NK-92 (cell line): ENCODE data around the gene MID1.
A peak's percentile ranks its signal among the peaks of the same experiment; 100 is the strongest.

Source experiments
- DNase-seq: peaks from one replicate; lab custom pipeline; 2025; ENCODE audit not compliant: unreplicated experiment; lab: John Stamatoyannopoulos, UW

The MID1 gene

DNA sequence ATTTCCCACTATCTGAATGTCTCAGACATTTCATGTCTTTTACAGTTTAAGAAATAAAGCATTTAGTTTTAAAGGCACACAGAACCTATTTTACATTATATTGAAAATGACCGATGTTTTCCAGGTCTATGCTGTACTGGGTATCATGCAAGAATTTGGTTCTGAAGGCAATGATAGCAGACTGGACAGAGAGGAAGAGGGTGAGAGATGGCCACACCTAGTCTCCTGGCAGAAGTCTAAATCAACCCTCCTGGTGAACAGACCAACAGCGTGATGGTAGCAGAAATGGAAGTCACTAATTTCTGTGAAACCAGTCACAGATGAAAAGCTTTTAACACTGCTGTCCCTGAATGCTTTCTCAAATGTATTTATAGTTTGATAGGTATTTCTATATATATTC lies 41.9 kb downstream of the MID1 start:
- no peak for DNase-seq

DNA sequence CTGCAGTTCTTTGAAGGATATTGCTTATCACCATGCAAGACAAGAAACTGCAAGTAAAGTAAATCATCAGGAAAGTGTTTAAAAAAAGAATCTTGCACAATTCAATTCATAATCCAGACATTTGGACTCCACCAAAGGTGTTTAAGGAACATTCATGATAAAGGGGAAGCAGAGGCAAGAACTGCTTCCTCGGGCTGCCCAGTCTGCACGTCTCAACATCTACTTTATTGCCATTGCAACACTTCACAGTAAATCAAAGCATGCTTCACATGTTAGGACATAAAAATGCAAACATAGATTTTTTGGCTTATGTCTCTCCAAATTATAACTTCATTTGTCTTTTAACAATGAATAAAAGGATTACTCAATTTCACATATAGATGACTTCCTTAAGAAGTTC lies 42.5 kb downstream of the MID1 start:
- no peak for DNase-seq

DNA sequence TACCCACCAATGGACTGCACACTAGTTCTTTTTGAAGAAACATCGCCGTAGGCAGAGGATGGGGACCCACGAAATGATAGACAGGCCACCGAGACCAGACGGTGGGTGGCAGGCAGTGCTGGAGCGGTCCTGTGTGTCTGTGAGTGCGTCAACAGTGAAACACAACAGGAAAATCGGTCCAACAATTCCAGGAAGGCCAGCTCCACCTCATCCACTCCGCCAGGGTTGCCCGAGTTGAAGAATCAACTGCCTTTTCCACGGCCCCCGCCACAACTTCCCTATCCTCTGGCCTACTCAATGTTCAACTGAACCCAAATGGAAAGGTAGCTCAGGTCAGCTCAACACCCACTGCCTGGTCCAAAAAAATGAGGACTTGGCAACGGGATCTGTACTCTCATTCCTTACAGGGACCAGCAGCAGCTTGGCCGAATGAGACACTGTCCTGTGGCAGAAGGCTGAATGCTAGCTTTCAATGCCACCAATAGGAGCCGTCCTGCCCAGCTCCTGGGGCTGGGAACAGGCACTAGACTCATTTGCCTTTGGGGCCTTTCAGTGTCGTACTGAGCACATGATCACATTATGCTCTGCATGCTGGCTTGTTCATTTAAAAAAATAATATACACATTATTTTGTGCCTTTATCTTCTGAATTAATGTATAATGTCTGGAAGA lies 43.5 kb downstream of the MID1 start:
- no peak for DNase-seq

DNA sequence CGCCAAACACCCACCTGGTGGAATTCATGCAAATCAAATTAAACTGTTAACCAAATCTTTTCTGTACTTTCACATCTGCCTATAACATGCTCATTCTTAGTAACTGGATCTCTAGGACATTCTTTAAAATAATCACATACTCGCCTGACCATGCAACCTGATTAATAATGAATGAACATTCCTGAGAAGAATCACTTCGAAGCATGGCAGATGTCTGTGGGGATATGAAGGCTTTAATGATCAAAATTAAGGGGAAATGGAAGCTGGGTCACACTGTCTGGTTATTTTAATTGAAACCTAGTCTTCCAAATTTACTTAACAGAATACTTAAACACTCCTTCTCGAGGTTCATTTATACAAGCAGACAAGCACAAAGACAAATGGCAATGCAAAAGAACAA lies 44.2 kb downstream of the MID1 start:
- no peak for DNase-seq

DNA sequence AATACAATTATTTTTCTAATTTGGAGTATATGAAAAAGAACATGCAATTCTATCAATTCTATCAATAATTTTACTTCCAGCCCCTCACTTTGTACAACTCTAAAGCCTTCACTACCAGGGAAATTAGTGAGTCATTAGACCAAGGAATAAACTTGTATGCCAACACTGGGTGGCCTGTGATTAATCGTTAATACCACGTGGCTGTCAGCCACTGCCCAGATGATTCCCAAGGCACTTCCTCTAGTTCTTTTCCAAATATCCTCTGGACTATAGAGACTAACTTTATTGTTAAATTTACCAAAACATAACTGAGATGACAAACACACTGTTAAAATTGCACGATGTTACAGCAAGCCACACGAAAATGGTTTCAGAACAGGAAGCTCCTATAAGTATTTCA lies 45.7 kb downstream of the MID1 start:
- no peak for DNase-seq

DNA sequence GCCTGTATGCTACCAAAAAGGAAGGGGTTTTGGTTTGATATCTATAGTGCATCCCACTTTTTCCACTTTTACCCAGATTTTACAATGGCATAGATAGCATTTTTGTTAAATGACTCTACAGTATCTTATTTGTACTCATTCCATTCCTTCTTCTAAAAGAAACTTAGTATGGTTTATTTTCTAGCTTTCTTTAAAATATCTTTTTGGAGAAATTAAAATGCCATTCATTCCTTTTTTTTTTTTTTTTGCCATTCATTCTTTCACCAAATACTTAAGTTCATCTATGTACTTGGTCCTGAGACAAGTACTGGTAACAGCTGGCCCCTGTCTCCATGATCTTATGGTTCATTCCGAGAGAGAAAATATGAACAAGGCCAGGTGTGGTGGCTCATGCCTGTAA lies 49.1 kb downstream of the MID1 start:
- no peak for DNase-seq

DNA sequence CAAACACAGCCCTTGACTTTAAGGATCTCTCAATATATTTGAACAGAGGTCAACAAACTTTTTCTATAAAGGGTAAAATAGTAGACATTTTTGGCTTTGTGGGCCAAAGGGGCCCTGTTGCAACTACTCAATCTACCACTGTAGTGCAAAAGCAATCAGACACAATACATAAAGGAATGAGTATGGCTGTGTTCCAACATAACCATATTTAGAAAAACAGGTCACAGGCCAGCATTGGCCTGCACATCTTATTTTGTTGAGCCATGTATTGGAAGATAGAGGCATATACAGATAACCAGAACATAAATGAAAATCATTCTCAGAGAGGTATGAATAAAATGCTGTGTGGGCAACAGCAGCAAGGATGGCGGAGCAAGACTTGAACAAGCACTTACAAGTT lies 49.8 kb downstream of the MID1 start:
- DNase-seq, result no peak

DNA sequence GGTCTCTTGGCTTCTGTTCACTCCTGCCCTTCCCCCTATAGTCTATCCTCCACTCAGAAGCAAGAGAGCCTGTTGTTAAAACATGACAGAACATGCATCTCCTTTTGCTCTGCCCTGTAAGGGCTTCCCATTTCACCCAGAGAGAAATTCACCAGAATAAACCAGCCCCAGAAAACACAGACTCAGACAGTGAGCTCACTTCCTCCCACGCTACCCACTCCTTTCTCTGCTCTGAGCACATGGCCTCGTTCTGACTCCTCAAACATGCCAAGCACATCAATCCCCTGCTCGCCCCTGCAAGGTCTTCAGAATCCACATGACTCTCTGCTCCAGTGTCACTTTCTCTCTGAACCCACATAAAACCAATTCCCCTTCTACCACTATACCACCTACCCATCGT lies 50.4 kb downstream of the MID1 start:
- no peak for DNase-seq

DNA sequence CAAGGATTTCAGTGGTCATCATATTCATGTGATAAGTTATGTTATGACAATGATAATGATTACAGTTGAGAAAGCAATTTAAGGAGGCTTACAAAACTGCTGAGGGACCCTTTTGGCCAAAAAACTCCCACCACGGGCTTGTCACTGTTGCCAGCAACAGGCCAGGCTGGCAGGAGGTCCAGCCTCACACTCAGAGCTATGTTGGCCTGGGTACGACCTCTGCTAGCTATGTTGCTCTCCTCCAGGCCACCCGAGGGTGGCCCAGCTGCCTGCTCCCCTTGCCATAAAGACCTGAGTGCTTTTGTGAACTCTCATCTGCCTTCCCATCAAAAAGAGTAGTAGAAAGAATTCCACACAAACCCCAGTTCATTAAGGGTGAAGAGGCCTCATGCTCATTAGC lies 52.0 kb downstream of the MID1 start:
- no peak for DNase-seq

DNA sequence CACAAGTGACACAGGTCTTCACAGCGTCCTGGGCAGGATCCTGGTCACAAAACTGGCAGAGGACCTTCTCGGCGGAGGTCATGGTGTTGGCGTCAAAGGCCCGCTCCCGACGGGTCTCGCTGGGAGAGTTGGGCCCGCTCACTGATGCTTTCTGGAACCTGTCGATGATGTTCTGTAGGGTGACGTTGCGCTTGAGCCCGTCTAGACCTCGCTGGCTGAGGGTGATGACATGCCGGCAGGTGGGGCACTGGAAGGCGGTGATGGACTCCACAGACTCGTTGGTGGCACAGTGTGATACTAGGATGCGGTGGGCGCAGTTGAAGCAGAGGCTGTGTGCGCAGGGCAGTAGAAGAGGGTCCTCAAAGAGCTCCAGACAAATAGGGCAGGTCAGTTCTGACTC lies 53.2 kb downstream of the MID1 start:
- DNase-seq, result no peak

DNA sequence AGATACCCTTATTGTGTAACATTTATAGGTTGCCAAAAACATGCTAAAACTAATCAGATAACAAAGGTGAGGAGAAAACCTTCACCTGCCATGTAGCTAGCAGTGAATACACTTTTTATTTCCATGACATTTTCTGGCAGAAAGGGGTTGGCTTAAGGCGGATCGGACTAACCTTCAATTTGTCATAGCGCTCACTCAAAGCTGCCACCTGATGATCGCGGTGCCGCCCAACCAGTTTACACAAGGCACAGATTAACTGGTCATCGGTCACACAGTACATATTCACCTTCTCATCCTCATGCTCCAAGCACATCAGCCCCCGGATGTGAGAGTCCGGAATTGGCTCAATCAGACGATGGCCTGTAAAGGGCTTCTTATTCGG lies 53.7 kb downstream of the MID1 start:
- no peak for DNase-seq

DNA sequence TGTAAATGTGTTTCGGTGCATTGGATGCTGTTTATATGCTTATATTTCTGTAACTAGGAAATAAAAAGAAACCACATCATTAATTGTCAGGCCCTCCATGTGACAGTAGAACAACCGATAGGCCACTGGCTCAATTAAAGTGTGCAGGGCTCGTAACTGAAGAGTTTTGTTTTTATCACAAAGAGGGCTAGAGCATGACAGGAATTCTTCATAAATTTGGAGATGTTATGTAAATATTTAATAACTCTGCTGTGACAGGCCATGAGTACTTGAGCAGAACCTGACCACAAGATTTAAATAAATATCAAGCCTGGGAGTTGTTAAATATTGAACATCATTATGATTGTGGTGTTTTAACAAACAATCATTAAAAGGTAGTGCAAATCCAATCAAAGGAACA lies 55.9 kb downstream of the MID1 start:
- DNase-seq, result no peak

DNA sequence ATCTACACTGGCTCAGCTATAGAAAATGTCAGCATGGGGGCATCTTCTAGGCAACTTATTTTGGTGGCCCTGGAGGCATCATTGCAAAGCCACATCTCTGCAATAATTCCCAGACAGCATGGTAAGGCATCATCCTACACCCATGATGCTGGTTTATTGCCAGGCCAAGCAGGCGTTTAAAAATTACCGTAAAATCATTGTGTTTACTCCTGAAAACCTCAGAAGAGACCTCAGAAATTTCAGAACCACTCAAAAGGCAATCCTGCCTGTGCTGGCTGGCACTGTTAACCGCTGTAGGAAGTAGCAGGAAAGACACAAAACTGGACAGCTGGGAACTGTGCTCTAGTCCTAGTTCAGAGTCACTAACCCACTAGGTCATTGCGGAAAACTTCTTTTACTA lies 63.2 kb downstream of the MID1 start:
- no peak for DNase-seq

DNA sequence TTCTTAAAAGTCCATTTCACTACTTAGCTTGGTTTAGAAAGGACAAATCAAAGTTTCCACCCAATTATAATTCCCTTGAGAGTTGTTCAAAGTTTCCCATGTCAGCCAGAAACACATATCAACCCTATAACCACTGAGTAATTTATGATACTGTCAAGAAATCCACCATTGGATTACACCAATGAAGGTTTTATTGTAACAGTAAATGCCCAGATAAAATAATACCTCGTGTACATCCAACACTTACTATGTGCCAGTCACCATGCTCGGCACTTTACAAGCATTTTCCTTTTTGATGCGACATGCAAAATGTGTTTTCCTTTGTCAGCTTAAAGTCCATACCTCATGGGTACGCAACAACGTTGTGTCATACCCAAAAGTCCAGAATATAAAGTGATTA lies 64.0 kb downstream of the MID1 start:
- DNase-seq, result no peak

DNA sequence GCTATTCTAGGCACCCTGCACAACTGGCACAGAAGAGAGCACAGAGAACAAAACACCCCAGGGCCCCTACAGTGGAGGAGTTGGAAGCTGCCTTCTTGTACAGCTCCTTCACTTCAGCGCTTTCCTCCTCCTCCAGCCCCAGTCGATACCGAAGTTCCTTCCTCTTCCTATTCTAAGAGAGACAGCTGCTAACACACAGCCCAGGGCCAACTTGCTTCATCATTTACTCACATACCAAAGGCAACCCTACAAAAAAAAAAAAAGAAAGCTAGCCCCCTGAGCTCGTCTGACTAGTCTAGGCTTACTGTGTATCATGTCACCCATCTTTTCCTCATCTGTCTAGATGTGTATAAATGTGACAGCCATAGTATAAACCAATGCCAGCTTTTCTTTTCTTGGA lies 64.5 kb downstream of the MID1 start:
- peak; percentile 0 for DNase-seq

DNA sequence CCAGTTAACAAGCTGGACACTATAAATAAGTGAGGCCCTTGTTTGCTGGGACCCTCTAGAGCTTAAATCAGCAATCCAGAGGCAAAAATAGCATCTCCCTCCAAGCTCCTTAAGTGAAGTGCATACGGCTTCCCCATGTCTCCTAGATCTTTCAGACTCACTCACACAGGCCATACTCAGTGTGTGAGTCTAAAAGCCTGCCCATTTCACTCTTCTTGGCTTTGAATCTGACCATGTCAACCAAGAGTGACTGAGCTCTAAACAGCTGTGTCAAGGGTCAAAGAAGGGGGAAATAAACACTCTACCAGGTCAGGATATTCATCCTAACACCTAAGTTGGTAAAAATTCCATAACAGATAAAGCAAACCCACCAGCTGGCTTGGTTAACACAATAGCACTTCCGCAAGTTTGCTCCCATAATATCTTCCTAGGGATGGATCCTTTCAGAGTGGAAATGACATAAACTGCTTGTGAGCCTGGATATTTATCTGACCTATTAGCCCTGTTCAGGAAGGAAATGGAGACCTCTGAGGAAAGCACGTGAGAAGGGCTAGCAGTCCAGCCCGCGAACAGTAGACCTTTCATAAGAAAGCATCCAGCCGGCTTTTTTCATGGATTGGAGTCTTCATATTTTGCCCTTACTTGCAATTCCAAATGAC lies 65.6 kb downstream of the MID1 start:
- no peak for DNase-seq

DNA sequence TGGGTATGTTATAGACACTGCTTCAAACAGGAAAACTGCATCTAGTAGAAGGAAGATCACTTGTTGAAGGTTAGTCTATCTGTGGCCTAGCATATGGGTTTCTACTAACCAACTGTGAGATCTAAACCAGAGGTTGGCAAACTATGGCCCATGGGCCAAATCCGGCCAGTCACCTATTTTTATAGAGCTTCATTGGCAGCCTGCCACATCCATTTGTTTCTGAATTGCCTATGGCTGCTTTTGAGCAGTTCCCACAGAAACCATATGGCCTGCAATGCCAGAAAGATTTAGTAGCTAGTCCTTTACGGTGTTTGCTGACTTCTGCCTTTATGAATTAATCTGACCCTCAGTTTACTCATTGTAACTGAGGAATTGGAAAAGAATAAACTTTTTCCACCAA lies 71.1 kb downstream of the MID1 start:
- DNase-seq, result no peak

DNA sequence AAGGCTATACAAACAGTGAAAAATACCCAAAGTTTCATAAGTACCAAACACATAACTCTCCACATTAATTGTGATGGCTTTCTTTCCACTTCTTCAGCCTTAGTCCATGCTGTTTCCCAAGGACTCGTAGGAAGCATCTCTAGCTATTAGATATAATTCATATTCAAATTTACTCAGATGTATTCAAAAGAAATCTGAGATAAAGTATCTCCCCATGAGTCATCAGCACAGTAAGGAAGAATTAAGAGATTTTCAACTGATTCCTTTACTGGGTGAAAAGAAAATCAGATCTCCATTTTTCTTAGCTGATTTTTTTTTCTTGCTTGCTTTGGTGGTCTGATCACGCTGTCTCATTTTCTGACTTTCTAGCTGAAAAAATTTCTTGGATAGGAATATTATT lies 71.7 kb downstream of the MID1 start:
- no peak for DNase-seq

DNA sequence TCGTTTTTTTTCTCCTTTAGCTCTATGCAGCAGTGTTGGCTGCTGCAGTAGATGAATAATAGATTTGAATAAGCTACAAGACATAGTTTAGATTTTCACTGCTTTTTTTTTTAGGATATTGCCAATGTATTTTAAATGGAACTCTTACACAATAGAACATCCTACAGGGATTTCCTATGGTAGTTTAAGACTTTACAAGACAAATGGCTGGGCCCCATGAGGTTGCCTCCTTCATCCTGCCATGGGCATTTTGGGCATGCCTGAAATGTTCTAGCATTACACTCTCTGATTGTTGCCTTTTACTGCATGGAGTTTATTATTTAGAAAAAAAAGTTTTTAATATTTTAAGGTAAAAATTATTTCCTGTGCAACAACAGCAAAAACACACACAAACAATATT lies 74.5 kb downstream of the MID1 start:
- DNase-seq, result no peak

DNA sequence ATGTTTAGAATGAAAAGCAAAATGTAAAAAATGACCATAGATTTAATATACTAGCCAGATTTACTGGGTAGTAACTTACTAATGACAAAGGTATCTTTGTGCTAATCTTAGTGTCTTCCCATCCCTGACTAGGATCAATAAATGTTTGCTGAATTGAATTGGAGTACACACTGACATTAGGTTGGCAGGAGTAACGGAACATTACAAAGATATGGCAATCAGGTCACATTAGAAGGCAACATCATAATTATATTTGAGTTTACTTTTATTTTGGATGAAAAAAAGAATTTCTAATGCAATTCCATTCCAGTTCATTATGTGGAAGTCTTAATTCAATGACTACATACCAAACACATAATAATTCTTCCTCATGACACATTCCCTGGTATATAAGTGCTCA lies 77.8 kb downstream of the MID1 start:
- DNase-seq, result no peak

DNA sequence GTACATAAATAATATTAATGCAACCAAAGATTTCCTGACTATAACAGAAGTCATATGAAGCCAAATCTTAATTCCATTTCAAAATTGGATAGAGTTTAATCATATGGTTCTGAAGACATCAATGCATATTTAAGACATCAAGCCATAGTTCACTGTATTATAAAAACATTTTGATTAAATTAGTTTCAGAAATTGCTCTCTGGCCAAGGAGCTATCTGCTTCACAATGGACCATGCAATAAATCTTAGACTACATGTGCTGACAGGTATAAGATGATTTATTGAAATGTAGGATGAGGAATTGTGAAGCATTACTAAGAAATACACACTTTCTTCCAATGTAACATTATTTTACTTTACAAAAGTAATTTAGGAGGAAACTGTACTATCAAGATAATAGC lies 81.6 kb downstream of the MID1 start:
- DNase-seq, result no peak

DNA sequence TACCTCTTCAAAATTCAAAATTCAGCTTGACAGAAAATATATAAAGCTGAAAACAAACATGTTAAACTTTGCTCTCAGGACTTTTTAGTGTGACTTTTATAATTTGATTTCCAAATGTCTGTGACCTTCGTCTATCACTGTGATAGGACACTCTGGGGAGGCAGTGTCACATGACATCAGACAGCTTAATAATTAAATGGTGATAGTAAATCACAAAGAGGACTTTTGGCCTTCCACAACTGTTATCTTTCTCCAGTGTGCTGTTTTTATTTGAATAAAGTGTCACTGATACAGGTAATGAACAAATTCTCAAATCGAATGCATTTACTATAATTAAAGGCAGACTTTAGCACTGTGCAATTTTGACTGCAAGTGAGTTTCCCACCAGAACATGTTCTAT lies 83.1 kb downstream of the MID1 start:
- DNase-seq, result no peak

DNA sequence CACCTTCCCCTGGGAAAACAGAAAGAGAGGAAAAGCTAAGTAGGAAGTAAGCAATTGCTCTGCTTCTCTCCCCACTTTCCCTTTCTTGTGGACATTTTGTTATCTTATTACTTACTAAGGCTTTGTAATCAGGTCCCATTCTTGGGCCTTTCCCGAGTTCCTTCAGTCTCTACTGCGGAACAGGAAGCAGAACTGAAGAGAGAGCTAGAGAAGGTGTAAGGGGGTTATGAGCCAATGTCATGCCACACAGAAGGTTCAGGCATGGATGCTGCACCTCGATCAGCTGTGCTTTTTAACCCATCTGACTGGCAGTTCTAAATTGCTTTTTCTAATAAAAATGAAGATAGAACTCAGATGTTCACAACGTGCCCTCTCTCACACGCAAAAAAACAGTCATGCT lies 83.6 kb downstream of the MID1 start:
- DNase-seq, result no peak
